Mesendoderm (in vitro differentiated cells): ENCODE results near the gene IFITM10.
A peak's percentile ranks its signal among the peaks of the same experiment; 100 is the strongest.
"Not testable (repeated sequence)": the region's sequence is repeated elsewhere in the genome, so short reads cannot be mapped to it uniquely, and the experiment has no call there.

Experiments
- DNase-seq: peaks from one replicate; pipeline ENCODE4 v3.0.0; 2013
- H2AK5ac ChIP-seq: 2 replicates; pipeline ENCODE4 v1.6.1; 2013; ENCODE audit warnings: low read length, inconsistent platforms
- H2BK120ac ChIP-seq: 2 replicates; pipeline ENCODE4 v1.6.1; 2013; ENCODE audit warnings: low read depth, mild to moderate bottlenecking, low read length, moderate library complexity, mixed read lengths
- H2BK15ac ChIP-seq: replicated peaks from 2 replicates; pipeline ENCODE4 v1.6.1; 2013; ENCODE audit warnings: low read depth, mild to moderate bottlenecking, moderate library complexity
- H2BK5ac ChIP-seq: 2 replicates; pipeline ENCODE4 v1.6.1; 2013; ENCODE audit warnings: low read length, inconsistent platforms
- H3K18ac ChIP-seq: 2 replicates; pipeline ENCODE4 v1.6.1; 2013; ENCODE audit warnings: mild to moderate bottlenecking, low read length, mixed read lengths
- H3K23ac ChIP-seq: one replicate; pipeline ENCODE4 v1.6.1; 2013; ENCODE audit warnings: low read length
- H3K27ac ChIP-seq: 2 replicates; pipeline ENCODE4 v1.5.1; 2013; ENCODE audit warnings: low read depth, mild to moderate bottlenecking, inconsistent platforms, low read length, moderate library complexity
- H3K27me3 ChIP-seq: 2 replicates; pipeline ENCODE4 v1.6.1; 2013; ENCODE audit warnings: low read length, control low read depth, mild to moderate bottlenecking, inconsistent platforms; ENCODE audit not compliant: insufficient read depth, poor library complexity
- H3K36me3 ChIP-seq: 2 replicates; pipeline ENCODE4 v1.6.1; 2013; ENCODE audit warnings: low read length, inconsistent platforms; ENCODE audit not compliant: control insufficient read depth, insufficient read depth
- H3K4ac ChIP-seq: one replicate; pipeline ENCODE4 v1.6.1; 2013; ENCODE audit warnings: low read depth, mild to moderate bottlenecking, low read length, moderate library complexity
- H3K4me1 ChIP-seq: 2 replicates; pipeline ENCODE4 v1.6.1; 2013; ENCODE audit warnings: low read depth, low read length, inconsistent platforms; ENCODE audit not compliant: control insufficient read depth
- H3K4me2 ChIP-seq: 2 replicates; pipeline ENCODE4 v1.6.1; 2013; ENCODE audit warnings: low read length
- H3K4me3 ChIP-seq: 2 replicates; pipeline ENCODE4 v1.5.1; 2013; ENCODE audit warnings: mild to moderate bottlenecking, low read length
- H3K56ac ChIP-seq: one replicate; pipeline ENCODE4 v1.6.1; 2013; ENCODE audit warnings: low read length
- H3K79me1 ChIP-seq: 2 replicates; pipeline ENCODE4 v1.6.1; 2013; ENCODE audit warnings: low read length, inconsistent platforms
- H3K79me2 ChIP-seq: 2 replicates; pipeline ENCODE4 v1.6.1; 2013; ENCODE audit warnings: mild to moderate bottlenecking, low read length; ENCODE audit not compliant: control insufficient read depth, insufficient read depth
- H3K9ac ChIP-seq: 2 replicates; pipeline ENCODE4 v1.6.1; 2013; ENCODE audit warnings: low read length, inconsistent platforms
- H4K5ac ChIP-seq: one replicate; pipeline ENCODE4 v1.6.1; 2013; ENCODE audit warnings: low read length
- H4K8ac ChIP-seq: one replicate; pipeline ENCODE4 v1.6.1; 2013; ENCODE audit warnings: low read depth, mild to moderate bottlenecking, control low read depth, low read length, moderate library complexity
- WGBS: extraction: QIAGEN DNeasy Blood & Tissue Kit; methylation state at CpG from one replicate; pipeline ENCODE4 v1.1.7; 2013; ENCODE audit warnings: low lambda C conversion rate, missing lambda C conversion rate; ENCODE audit not compliant: insufficient coverage; ENCODE audit errors: extremely low coverage; 5-methylcytosine and 5-hydroxymethylcytosine counted together

Gene IFITM10

DNA sequence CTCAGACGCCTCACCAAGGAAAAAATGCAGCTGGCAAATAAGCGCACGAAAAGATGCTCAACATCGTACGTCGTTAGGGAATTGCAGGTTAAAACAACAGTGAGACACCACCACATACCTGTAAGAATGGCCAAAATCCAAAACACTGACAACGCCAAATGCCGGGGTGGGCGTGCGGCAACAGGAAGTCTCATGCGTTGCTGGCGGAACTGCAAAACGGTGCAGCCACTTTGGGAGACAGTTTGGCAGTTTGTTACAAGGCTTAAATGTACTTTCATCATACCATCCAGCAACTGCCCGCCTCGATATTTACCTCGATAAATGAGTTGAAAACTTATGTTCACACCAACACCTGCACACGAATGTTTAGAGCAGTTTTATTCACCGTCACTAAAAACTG is 20.9 kb upstream of the IFITM10 start:
- H2BK15ac ChIP-seq = no peak overlapping the region
- no peak overlapping the region for H3K56ac ChIP-seq
- no peak overlapping the region for H3K4me3 ChIP-seq
- no peak overlapping the region for H4K8ac ChIP-seq
- no peak overlapping the region for H2AK5ac ChIP-seq
- no peaks in the 10 kb centered on the region for H3K79me2 ChIP-seq
- H2BK120ac ChIP-seq = no peak overlapping the region
- H3K4ac ChIP-seq = no peak overlapping the region
- H3K27ac ChIP-seq = no peak overlapping the region
- H3K27me3 ChIP-seq = no peaks in the 10 kb centered on the region
- no peak overlapping the region for H4K5ac ChIP-seq
- H3K4me1 ChIP-seq = peaks cover 5% of the 10 kb centered on the region
- H3K36me3 ChIP-seq = no peaks in the 10 kb centered on the region
- no CpG with 5 or more reads among the region's 18 CpGs for WGBS
- H3K23ac ChIP-seq = no peak overlapping the region
- no peak overlapping the region for H2BK5ac ChIP-seq
- DNase-seq = no peak
- H3K79me1 ChIP-seq = no peaks in the 10 kb centered on the region
- H3K18ac ChIP-seq = no peak overlapping the region
- H3K9ac ChIP-seq = no peak overlapping the region
- H3K4me2 ChIP-seq = no peak overlapping the region

DNA sequence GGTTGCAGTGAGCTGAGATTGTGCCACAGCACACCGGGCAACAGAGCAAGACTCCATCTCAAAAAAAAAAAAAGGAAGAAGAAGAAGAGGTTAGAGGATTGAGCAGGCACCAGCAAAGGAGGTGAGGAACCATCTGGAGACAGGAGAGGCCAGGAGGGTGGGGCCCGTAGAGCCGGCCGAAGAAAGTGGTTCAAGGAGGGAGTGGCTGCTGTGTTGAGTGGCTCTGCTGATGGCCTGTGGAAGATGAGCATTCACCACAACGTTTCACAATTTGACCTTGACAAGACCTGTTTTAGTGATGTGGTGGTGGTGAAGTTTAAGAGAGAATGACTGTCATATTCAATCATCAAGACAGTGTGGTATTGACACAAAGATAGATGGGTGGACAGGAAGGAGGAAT is 20.1 kb upstream of the IFITM10 start:
- no peak overlapping the region for H2AK5ac ChIP-seq
- H3K79me1 ChIP-seq = no peaks in the 10 kb centered on the region
- no peak overlapping the region for H3K9ac ChIP-seq
- no peak overlapping the region for H2BK120ac ChIP-seq
- H3K27ac ChIP-seq = no peak overlapping the region
- H4K5ac ChIP-seq = no peak overlapping the region
- peaks cover 5% of the 10 kb centered on the region for H3K4me1 ChIP-seq
- DNase-seq = no peak
- H3K23ac ChIP-seq = no peak overlapping the region
- no peak overlapping the region for H3K4me2 ChIP-seq
- H3K36me3 ChIP-seq = no peaks in the 10 kb centered on the region
- H2BK5ac ChIP-seq = no peak overlapping the region
- H3K56ac ChIP-seq = no peak overlapping the region
- H3K79me2 ChIP-seq = no peaks in the 10 kb centered on the region
- no peak overlapping the region for H4K8ac ChIP-seq
- H3K18ac ChIP-seq = no peak overlapping the region
- WGBS = no CpG with 5 or more reads among the region's 5 CpGs
- H2BK15ac ChIP-seq = no peak overlapping the region
- no peak overlapping the region for H3K4me3 ChIP-seq
- H3K4ac ChIP-seq = no peak overlapping the region
- H3K27me3 ChIP-seq = no peaks in the 10 kb centered on the region

DNA sequence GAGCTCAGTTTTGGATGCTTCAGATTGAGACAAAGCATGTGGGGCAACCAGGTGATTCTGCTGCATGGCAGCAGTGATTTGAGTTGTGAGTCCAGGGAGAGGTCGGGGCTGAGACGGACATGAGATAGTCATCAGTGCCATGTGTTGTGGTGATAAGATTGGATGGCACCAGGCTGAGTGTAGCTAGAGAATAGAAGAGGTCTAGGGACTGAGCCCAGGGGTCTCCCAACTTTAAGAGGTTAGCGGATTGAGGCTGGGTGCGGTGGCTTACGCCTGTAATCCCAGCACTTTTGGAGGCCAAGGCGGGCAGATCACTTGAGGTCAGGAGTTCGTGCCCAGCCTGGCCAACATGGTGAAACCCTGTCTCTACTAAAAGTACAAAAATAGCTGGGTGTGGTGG is 19.7 kb upstream of the IFITM10 start:
- H3K79me1 ChIP-seq = no peaks in the 10 kb centered on the region
- H3K4me1 ChIP-seq = peaks cover 5% of the 10 kb centered on the region
- no peak overlapping the region for H3K4me2 ChIP-seq
- no CpG with 5 or more reads among the region's 7 CpGs for WGBS
- H4K8ac ChIP-seq = no peak overlapping the region
- no peak overlapping the region for H3K27ac ChIP-seq
- no peak overlapping the region for H3K9ac ChIP-seq
- H3K4ac ChIP-seq = no peak overlapping the region
- H3K23ac ChIP-seq = no peak overlapping the region
- no peaks in the 10 kb centered on the region for H3K27me3 ChIP-seq
- H2BK5ac ChIP-seq = no peak overlapping the region
- no peak overlapping the region for H4K5ac ChIP-seq
- H2AK5ac ChIP-seq = no peak overlapping the region
- H3K18ac ChIP-seq = no peak overlapping the region
- no peak for DNase-seq
- no peaks in the 10 kb centered on the region for H3K79me2 ChIP-seq
- no peak overlapping the region for H2BK120ac ChIP-seq
- no peak overlapping the region for H2BK15ac ChIP-seq
- no peaks in the 10 kb centered on the region for H3K36me3 ChIP-seq
- no peak overlapping the region for H3K4me3 ChIP-seq
- H3K56ac ChIP-seq = no peak overlapping the region

DNA sequence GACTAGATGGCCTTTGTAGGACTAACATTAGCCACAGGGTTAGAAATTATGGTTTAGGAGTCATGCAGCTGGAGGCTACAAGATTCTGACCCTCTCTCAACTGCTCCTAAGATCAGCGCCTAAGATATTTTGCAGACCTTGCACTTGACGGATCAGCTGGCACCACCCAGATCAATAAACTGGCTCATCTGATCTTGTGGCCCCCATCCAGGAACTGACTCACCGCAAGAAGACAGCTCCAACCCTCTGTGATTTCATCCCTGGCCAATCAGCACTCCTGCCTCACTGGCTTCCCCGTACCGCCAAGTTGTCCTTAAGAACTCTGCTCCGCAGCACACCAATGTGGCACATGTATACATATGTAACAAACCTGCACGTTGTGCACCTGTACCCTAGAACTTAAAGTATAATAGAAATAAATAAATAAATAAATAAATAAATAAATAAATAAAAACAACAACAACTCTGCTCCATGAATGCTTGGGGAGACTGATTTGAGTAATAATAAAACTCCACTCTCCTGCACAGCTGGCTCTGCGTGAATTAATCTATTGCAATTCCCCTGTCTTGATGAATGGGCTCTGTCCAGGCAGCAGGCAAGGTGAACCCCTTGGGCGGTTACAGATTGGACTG is 19.0 kb upstream of the IFITM10 start:
- not testable (repeated sequence) for H3K4me1 ChIP-seq, H3K23ac ChIP-seq, DNase-seq, H3K27me3 ChIP-seq, H3K4me3 ChIP-seq, H3K27ac ChIP-seq, H4K5ac ChIP-seq, H3K4ac ChIP-seq, H3K9ac ChIP-seq, H3K56ac ChIP-seq, H2BK120ac ChIP-seq, H3K18ac ChIP-seq, H2AK5ac ChIP-seq, H3K79me2 ChIP-seq, H3K36me3 ChIP-seq, H4K8ac ChIP-seq, H2BK15ac ChIP-seq, H2BK5ac ChIP-seq, H3K79me1 ChIP-seq, H3K4me2 ChIP-seq
- no CpG with 5 or more reads among the region's 9 CpGs for WGBS

DNA sequence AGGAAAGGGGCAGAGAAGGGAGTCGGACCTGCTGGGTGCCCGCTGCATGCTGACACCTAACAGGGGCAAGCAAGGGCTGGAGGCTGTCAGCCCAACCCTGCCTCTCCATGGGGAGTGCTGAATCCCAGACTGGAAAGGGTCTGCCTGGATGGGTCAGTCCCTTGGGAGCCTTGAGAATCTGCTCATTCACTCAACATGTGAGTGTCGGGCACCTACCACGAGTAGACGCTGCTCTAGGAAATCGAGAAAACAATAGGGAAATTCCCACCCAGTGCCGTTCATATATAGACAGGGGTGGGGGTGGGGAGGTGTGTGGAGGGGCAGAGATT is 17.7 kb upstream of the IFITM10 start:
- peaks cover under 1% of the 10 kb centered on the region for H3K79me2 ChIP-seq
- no CpG with 5 or more reads among the region's 7 CpGs for WGBS

DNA sequence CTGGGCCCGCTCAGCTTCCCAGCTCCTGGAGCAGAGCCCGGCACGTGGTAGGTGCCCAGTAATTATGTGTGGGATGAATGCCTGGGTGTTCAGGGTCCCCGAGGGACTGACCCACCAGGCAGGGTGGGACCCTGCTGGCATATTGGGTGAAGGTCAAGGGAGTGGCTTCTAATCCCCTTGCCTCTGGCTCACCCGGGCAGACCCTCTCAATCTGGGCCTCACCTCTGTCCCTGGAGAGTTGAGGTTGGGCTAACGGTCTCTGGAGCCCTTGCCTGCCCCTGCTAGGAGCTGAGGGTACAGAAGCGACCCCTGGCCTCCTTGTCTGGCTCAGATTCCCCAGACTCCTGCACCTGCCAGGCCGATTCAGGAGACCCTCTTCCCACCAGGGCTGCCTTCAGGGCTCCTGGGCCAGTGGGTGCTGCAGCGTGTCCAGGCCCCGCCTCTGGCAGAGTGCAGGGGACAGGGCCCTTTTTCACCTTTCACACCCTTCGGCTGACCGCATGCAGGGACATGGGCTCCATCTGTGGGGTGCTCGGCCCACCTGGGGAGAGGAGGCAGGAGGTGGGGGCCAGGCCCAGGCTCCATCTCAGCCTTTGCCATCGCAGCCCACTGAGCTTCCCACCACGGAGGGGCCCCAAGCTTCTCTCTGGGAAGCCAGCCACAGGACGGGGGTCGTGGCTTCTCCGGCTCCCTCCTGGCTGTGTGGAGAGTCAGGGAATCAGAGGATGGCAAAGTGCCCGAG is 17.2 kb upstream of the IFITM10 start:
- no peak overlapping the region for H3K4ac ChIP-seq
- peaks cover 4% of the 10 kb centered on the region for H3K79me1 ChIP-seq
- no peak overlapping the region for H2BK15ac ChIP-seq
- no peak overlapping the region for H3K9ac ChIP-seq
- H4K8ac ChIP-seq = no peak overlapping the region
- no peak for DNase-seq
- no peak overlapping the region for H3K23ac ChIP-seq
- no peaks in the 10 kb centered on the region for H3K27me3 ChIP-seq
- H2AK5ac ChIP-seq = no peak overlapping the region
- H3K27ac ChIP-seq = no peak overlapping the region
- no peak overlapping the region for H3K4me3 ChIP-seq
- H3K4me2 ChIP-seq = no peak overlapping the region
- no peak overlapping the region for H4K5ac ChIP-seq
- no peak overlapping the region for H2BK5ac ChIP-seq
- peak overlapping the region; percentile 56 for H3K56ac ChIP-seq
- no peaks in the 10 kb centered on the region for H3K36me3 ChIP-seq
- WGBS = no CpG with 5 or more reads among the region's 19 CpGs
- H2BK120ac ChIP-seq = no peak overlapping the region
- H3K18ac ChIP-seq = no peak overlapping the region
- peaks cover 2% of the 10 kb centered on the region for H3K79me2 ChIP-seq
- peaks cover 5% of the 10 kb centered on the region for H3K4me1 ChIP-seq

More for the DNA sequence above, 17.7 kb upstream of the IFITM10 start:
- Histone ChIP-seq H3K4me3 (no peak overlapping the region), H3K23ac (no peak overlapping the region), H2BK120ac (no peak overlapping the region), H4K5ac (no peak overlapping the region), H3K4ac (no peak overlapping the region), H3K36me3 (no peaks in the 10 kb centered on the region), H3K56ac (peak overlapping the region; percentile 56), H3K27ac (no peak overlapping the region), H2BK5ac (no peak overlapping the region), H3K79me1 (no peaks in the 10 kb centered on the region), H3K27me3 (no peaks in the 10 kb centered on the region), H2BK15ac (no peak overlapping the region), H4K8ac (no peak overlapping the region), H3K18ac (no peak overlapping the region), H3K4me1 (peaks cover 4% of the 10 kb centered on the region), H3K9ac (no peak overlapping the region), H3K4me2 (no peak overlapping the region), H2AK5ac (no peak overlapping the region)
- DNase-seq = no peak
